ENCODE results near the gene LIN52. TPM values are rescaled to one million over a fixed set of nuclear protein-coding genes. Genes with fewer than 3 reads are reported as not detected.

Gene LIN52
- total and polyA plus RNA-seq, 2 of the 8 experiments (the other 6 are each of a cell fraction or from before 2014, with no cell fraction given), result 6.8 to 11.6 TPM

DNA sequence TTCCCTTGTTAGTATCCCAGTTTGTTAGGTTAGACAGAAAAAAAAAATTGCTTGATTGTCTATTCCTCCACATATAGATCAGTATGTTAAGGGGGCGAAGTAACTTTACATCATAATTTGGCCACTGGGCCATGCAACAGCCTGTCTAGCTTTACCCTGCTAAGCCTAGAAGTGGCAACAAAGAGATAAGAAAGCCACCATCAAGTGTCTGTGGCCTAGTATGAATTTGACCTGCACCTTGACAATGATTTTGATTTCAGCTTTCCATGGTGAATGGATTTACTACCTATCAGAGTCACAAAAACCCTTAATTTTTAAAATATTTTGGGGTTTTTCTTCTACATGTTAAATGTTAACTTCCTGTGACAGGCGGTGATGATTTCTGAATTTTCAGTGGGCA lies 63.9 kb downstream of the LIN52 start:
- no peak overlapping the region for H3K14ac ChIP-seq (ENCODE audit: insufficient read length)
- H2BK5ac ChIP-seq (ENCODE audit: low read depth, low read length), result no peak overlapping the region
- no peak overlapping the region for H3K56ac ChIP-seq (replicated peaks; ENCODE audit: insufficient read length, low read depth, low read length)
- DNase-seq (ENCODE audit: low read depth in 1 of 2, low spot score in 2 of 2), result no peak
- H4K20me1 ChIP-seq (replicated peaks in 1 of 2; ENCODE audit: control insufficient read depth in 1 of 2, insufficient read depth in 2 of 2, low read length in 2 of 2), result peaks cover 0 to 1% of the 10 kb centered on the region in 2 experiments
- no peak overlapping the region for H2BK120ac ChIP-seq (replicated peaks; ENCODE audit: low read depth, low read length)
- H2BK12ac ChIP-seq (ENCODE audit: low read depth, low read length), result no peak overlapping the region
- H4K91ac ChIP-seq (replicated peaks; ENCODE audit: insufficient read length, low read length), result no peak overlapping the region
- H3K18ac ChIP-seq (ENCODE audit: extremely low read depth, low read length), result no peak overlapping the region
- 67% methylated on average over 2 of the region's 2 CpGs; no CpG with 5 or more reads in 1 of the 2 experiments for WGBS, 2 experiments (ENCODE audit: extremely low coverage in 1 of 2, insufficient coverage in 1 of 2, insufficient read length in 1 of 2, insufficient replicate concordance in 2 of 2, low coverage in 1 of 2, low lambda C conversion rate in 2 of 2, missing lambda C conversion rate in 1 of 2)
- CTCF ChIA-PET (ENCODE audit: partially characterized antibody), result interaction anchor here (1.2 kb wide), 1 partner anchor 103 kb away, joined by 4 read pairs; no protein-coding TSS in a partner anchor
- no peak overlapping the region for H3K4ac ChIP-seq (replicated peaks; ENCODE audit: insufficient read length, low read depth, low read length)
- no peaks in the 10 kb centered on the region for H3K27me3 ChIP-seq (replicated peaks in 1 of 4; ENCODE audit: control insufficient read depth in 3 of 4, extremely low read depth in 1 of 4, insufficient read depth in 3 of 4, low read length in 3 of 4)
- H3K9ac ChIP-seq (replicated peaks in 1 of 4; ENCODE audit: extremely low read depth in 1 of 4, low read depth in 3 of 4, low read length in 3 of 4), result no peak overlapping the region
- no peak overlapping the region for H4K5ac ChIP-seq (ENCODE audit: insufficient read length, low read depth, low read length)
- H2BK15ac ChIP-seq (ENCODE audit: low read length), result no peak overlapping the region
- no peaks in the 10 kb centered on the region for H3K79me1 ChIP-seq (ENCODE audit: low read depth, low read length)
- no peak overlapping the region for H3K27ac ChIP-seq (ENCODE audit: low read depth, low read length)
- FAIRE-seq, result no peak
- H3K23ac ChIP-seq (ENCODE audit: insufficient read length), result no peak overlapping the region
- H3K4me1 ChIP-seq (replicated peaks in 1 of 4; ENCODE audit: control insufficient read depth in 3 of 4, insufficient read depth in 4 of 4, low read length in 3 of 4), result no peaks in the 10 kb centered on the region
- H4K8ac ChIP-seq (ENCODE audit: extremely low read depth, insufficient read depth, low read length), result no peak overlapping the region
- no peak overlapping the region for H3K4me2 ChIP-seq (ENCODE audit: insufficient read depth in 1 of 2, low read depth in 2 of 2, low read length in 2 of 2)
- no peaks in the 10 kb centered on the region for H3K79me2 ChIP-seq (ENCODE audit: control insufficient read depth in 1 of 2, insufficient read depth in 2 of 2, low read length in 2 of 2)
- H3K4me3 ChIP-seq (ENCODE audit: extremely low read depth in 1 of 4, insufficient read depth in 2 of 4, low read depth in 3 of 4, low read length in 4 of 4), result no peak overlapping the region
- H2AK5ac ChIP-seq (ENCODE audit: low read depth, low read length), result no peak overlapping the region
- POLR2A ChIA-PET (ENCODE audit: partially characterized antibody), result no interaction called here
- no peak overlapping the region for H2AFZ ChIP-seq (ENCODE audit: low read length)
- no peak overlapping the region for H2BK20ac ChIP-seq (ENCODE audit: low read length)
- no peaks in the 10 kb centered on the region for H3K23me2 ChIP-seq (ENCODE audit: low read depth, low read length)
- H3K36me3 ChIP-seq (ENCODE audit: control insufficient read depth in 2 of 4, insufficient read depth in 4 of 4, low read length in 3 of 4), result no peaks in the 10 kb centered on the region
- H3K9me3 ChIP-seq (ENCODE audit: insufficient read depth in 2 of 2, low read depth in 1 of 2, low read length in 1 of 2), result no peaks in the 10 kb centered on the region
- TF ChIP-seq, protein P1, sequence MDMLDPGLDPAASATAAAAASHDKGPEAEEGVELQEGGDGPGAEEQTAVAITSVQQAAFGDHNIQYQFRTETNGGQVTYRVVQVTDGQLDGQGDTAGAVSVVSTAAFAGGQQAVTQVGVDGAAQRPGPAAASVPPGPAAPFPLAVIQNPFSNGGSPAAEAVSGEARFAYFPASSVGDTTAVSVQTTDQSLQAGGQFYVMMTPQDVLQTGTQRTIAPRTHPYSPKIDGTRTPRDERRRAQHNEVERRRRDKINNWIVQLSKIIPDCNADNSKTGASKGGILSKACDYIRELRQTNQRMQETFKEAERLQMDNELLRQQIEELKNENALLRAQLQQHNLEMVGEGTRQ (IDR thresholded peaks at IDR 0.05; ENCODE audit: low read length), result no peak
- TF ChIP-seq CHD1 (IDR thresholded peaks at IDR 0.05; ENCODE audit: low read depth, low read length), result no peak
- TF ChIP-seq MAFK (IDR thresholded peaks at IDR 0.05; ENCODE audit: low read depth, low read length), result no peak
- no peak for TF ChIP-seq YY1 (IDR thresholded peaks at IDR 0.05; ENCODE audit: low read depth, low read length)
- TF ChIP-seq, protein P2, sequence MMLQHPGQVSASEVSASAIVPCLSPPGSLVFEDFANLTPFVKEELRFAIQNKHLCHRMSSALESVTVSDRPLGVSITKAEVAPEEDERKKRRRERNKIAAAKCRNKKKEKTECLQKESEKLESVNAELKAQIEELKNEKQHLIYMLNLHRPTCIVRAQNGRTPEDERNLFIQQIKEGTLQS (IDR thresholded peaks at IDR 0.05; ENCODE audit: insufficient read depth, low read depth, low read length), result no peak
- TF ChIP-seq SP4 (IDR thresholded peaks at IDR 0.05; ENCODE audit: low read length), result no peak
- no peak for TF ChIP-seq EP300 (IDR thresholded peaks at IDR 0.05; ENCODE audit: borderline replicate concordance in 1 of 2, low read depth in 2 of 2, low read length in 2 of 2)
- no peak for TF ChIP-seq RAD21 (IDR thresholded peaks at IDR 0.05 in 1 of 2, conservative IDR thresholded peaks at IDR 0.05 in 1 of 2; ENCODE audit: low read depth in 2 of 2, low read length in 2 of 2)
- TF ChIP-seq HDAC2 (IDR thresholded peaks at IDR 0.05; ENCODE audit: borderline replicate concordance in 1 of 2, low read depth in 2 of 2, low read length in 2 of 2), result no peak
- TF ChIP-seq CBX5 (IDR thresholded peaks at IDR 0.05; ENCODE audit: low read depth, low read length), result no peak
- TF ChIP-seq, protein P3, sequence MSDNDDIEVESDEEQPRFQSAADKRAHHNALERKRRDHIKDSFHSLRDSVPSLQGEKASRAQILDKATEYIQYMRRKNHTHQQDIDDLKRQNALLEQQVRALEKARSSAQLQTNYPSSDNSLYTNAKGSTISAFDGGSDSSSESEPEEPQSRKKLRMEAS (IDR thresholded peaks at IDR 0.05), result no peak

Data from H1 (cell line).